K562 (cell line): ENCODE measurements around the gene TTC16. TPM values are rescaled to one million over a fixed set of nuclear protein-coding genes. Genes with fewer than 3 reads are reported as not detected.

Experiments
- BCL6 ChIP-seq: fragments of 250-450 bp; sonication (Bioruptor Pico); IDR thresholded peaks from 2 replicates; pipeline ENCODE4 v1.4.0; 2020
- ETS2 ChIP-seq: IDR thresholded peaks from 2 replicates; pipeline ENCODE4 v1.6.1; 2016; ENCODE audit warnings: borderline replicate concordance, missing genetic modification characterization, mild to moderate bottlenecking, moderate library complexity, missing compliant biosample characterization; ENCODE audit not compliant: poor library complexity, severe bottlenecking
- FOXA3 ChIP-seq, 2 experiments: fragments of 450-650 bp in 1 of 2; sonication (generic) in 1 of 2; formaldehyde crosslinking; IDR thresholded peaks in 1 of 2; conservative IDR thresholded peaks in 1 of 2; 2 replicates each; pipeline versions ENCODE4 v1.4.0 to v1.8.0; 2020 to 2022; ENCODE audit warnings: mild to moderate bottlenecking in 2 of 2, missing genetic modification reagents in 1 of 2
- GTF2E2 ChIP-seq: fragments of 200-800 bp; sonication (Bioruptor generic); IDR thresholded peaks from 2 replicates; pipeline ENCODE4 v1.6.1; 2016; ENCODE audit warnings: missing genetic modification characterization, missing compliant biosample characterization
- NFE2L1 ChIP-seq: fragments of 450-650 bp; IDR thresholded peaks from 2 replicates; pipeline ENCODE4 v1.6.1; 2016; ENCODE audit warnings: missing genetic modification characterization, low read depth, mild to moderate bottlenecking, missing compliant biosample characterization, moderate library complexity, borderline replicate concordance
- NUFIP1 ChIP-seq: fragments of 450-650 bp; IDR thresholded peaks from 2 replicates; pipeline ENCODE4 v1.6.1; 2018; ENCODE audit not compliant: partially characterized antibody
- OTX1 ChIP-seq: fragments of 450-650 bp; formaldehyde crosslinking; IDR thresholded peaks from 2 replicates; pipeline ENCODE4 v1.4.0; 2022; ENCODE audit warnings: mild to moderate bottlenecking
- PHF8 ChIP-seq: fragments of 200-600 bp; sonication (generic); IDR thresholded peaks from 2 replicates; pipeline ENCODE4 v1.6.1; 2012; ENCODE audit warnings: mixed run types, mild to moderate bottlenecking, inconsistent platforms, low read length, moderate library complexity, borderline replicate concordance
- POU5F1 ChIP-seq: fragments of 150-350 bp; IDR thresholded peaks from 2 replicates; pipeline ENCODE4 v1.6.1; 2014; ENCODE audit warnings: borderline replicate concordance, low read length, low read depth, mild to moderate bottlenecking; ENCODE audit not compliant: partially characterized antibody
- SIN3B ChIP-seq: fragments of 450-650 bp; IDR thresholded peaks from 2 replicates; pipeline ENCODE4 v1.6.1; 2017; ENCODE audit warnings: low read depth, mild to moderate bottlenecking, moderate library complexity
- ZNF282 ChIP-seq: sonication (generic); formaldehyde crosslinking; IDR thresholded peaks from 2 replicates; pipeline ENCODE4 v1.8.1; 2023; ENCODE audit warnings: missing genetic modification reagents
- ZNF586 ChIP-seq: fragments of 450-650 bp; formaldehyde crosslinking; conservative IDR thresholded peaks from 2 replicates; pipeline ENCODE4 v1.4.0; 2020; ENCODE audit warnings: mild to moderate bottlenecking, moderate library complexity
- ZNF644 ChIP-seq: fragments of 200-800 bp; sonication (Bioruptor generic); IDR thresholded peaks from 2 replicates; pipeline ENCODE4 v1.6.1; 2016; ENCODE audit warnings: low read depth, missing genetic modification characterization, missing compliant biosample characterization
- polyA plus RNA-seq, 8 experiments: library from polyadenylated mRNA; depleted of rRNA in 4 of 8; stranded (reverse) in 5 of 8; unstranded in 3 of 8; fragments of >200 nt; fragmentation: Nextera tagmentation in 2 of 8; fragmentation: Illumina TruSeq in 1 of 8; extraction: Ambion mirVana in 2 of 8; extraction: Trizol in 1 of 8; gene quantifications; 2 replicates each; pipeline versions ENCODE4 v1.2.1 to v1.2.3, GENCODE V29; 2011 to 2014; ENCODE audit warnings: inconsistent platforms in 1 of 8, missing spikeins in 1 of 8
- total RNA-seq, 7 experiments: library from RNA; depleted of rRNA in 6 of 7; stranded (reverse); fragments of >200 nt in 6 of 7; fragmentation: Illumina TruSeq in 2 of 7; extraction: Trizol in 2 of 7; gene quantifications; 2 replicates each; pipeline versions ENCODE4 v1.2.1 to v1.2.3, GENCODE V29; 2011 to 2021; ENCODE audit warnings: low replicate concordance in 1 of 7
- TF ChIP-seq, protein P1 (sequence below): fragments of 450-650 bp; IDR thresholded peaks from 2 replicates; pipeline ENCODE4 v1.6.1; 2014; ENCODE audit warnings: low read depth, mild to moderate bottlenecking, moderate library complexity, borderline replicate concordance
- TF ChIP-seq, protein P2 (sequence below): fragments of 450-650 bp; IDR thresholded peaks from one replicate; pipeline ENCODE4 v1.6.1; 2018; ENCODE audit warnings: mild to moderate bottlenecking, moderate library complexity; ENCODE audit not compliant: partially characterized antibody
- TF ChIP-seq, protein P3 (sequence below): fragments of 450-650 bp; IDR thresholded peaks from 2 replicates; pipeline ENCODE4 v1.6.1; 2017; ENCODE audit warnings: antibody characterized with exemption, mild to moderate bottlenecking

TTC16 gene
- total and polyA plus RNA-seq, 9 of the 15 experiments (the other 6 are each of a cell fraction or from before 2014, with no cell fraction given): 0.11 TPM; not detected in 8

DNA sequence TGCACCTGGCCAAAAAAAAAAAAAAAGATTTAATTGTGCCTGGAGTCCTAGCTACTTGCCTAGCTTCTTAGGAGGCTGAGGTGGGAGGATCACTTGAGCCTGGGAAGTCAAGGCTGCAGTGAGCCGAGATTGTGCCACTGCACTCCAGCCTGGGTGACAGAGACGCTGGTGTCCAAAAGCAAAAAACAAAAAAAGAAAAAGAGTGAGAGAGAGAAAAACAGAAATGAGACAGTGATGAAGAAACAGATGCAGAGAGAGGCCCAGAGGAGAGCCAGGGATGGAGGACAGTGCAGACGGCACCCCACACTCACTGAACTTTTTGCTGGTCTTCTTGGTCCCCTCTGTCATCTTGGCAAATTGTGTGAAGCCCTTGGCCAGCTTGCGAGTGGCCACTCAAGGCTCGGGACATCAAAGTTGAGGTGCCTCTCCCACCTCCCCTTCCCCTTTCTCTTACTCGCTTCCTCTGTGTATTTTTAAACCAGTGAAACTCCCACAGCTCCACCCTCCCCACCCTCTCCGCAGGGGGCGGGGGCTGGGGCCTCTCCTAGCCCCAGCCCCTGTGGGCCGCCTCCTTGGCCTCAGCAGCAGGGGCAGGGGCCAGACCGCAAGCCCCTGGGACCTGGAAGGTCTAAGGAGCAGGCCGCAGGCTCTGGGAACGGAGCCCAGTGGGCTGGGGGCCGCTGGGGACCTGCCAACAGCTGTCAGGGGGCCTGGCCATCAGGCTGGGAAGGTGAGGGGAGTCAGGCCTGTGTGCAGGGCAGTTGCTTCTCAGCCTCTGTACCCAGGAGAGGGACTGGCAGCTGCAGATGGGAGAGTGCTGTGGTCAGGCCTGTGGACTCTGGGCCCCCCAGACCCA, 62.6 kb downstream of the TTC16 start, which contains the start of gene SH2D3C (continued):
- TF ChIP-seq SIN3B: no peak
- TF ChIP-seq, protein P1, sequence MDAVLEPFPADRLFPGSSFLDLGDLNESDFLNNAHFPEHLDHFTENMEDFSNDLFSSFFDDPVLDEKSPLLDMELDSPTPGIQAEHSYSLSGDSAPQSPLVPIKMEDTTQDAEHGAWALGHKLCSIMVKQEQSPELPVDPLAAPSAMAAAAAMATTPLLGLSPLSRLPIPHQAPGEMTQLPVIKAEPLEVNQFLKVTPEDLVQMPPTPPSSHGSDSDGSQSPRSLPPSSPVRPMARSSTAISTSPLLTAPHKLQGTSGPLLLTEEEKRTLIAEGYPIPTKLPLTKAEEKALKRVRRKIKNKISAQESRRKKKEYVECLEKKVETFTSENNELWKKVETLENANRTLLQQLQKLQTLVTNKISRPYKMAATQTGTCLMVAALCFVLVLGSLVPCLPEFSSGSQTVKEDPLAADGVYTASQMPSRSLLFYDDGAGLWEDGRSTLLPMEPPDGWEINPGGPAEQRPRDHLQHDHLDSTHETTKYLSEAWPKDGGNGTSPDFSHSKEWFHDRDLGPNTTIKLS: no peak
- TF ChIP-seq BCL6: no peak
- TF ChIP-seq ZNF644: no peak
- TF ChIP-seq POU5F1: no peak
- no peak for TF ChIP-seq FOXA3 (CRISPR knock-in tag; conservative IDR thresholded peaks at IDR 0.05 in 1 of 2, IDR thresholded peaks at IDR 0.05 in 1 of 2)
- no peak for TF ChIP-seq ETS2 (tag)
- TF ChIP-seq GTF2E2: no peak
- no peak for TF ChIP-seq NFE2L1 (tag)
- no peak for TF ChIP-seq NUFIP1
- TF ChIP-seq ZNF282 (CRISPR knock-in tag): no peak
- no peak for TF ChIP-seq ZNF586 (CRISPR knock-in tag)
- TF ChIP-seq PHF8: 0 out of 2 replicates have a peak, but pooled peaks have one; percentile 23
- no peak for TF ChIP-seq OTX1 (CRISPR knock-in tag)
- TF ChIP-seq, protein P2, sequence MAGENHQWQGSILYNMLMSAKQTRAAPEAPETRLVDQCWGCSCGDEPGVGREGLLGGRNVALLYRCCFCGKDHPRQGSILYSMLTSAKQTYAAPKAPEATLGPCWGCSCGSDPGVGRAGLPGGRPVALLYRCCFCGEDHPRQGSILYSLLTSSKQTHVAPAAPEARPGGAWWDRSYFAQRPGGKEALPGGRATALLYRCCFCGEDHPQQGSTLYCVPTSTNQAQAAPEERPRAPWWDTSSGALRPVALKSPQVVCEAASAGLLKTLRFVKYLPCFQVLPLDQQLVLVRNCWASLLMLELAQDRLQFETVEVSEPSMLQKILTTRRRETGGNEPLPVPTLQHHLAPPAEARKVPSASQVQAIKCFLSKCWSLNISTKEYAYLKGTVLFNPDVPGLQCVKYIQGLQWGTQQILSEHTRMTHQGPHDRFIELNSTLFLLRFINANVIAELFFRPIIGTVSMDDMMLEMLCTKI: no peak
- TF ChIP-seq, protein P3, sequence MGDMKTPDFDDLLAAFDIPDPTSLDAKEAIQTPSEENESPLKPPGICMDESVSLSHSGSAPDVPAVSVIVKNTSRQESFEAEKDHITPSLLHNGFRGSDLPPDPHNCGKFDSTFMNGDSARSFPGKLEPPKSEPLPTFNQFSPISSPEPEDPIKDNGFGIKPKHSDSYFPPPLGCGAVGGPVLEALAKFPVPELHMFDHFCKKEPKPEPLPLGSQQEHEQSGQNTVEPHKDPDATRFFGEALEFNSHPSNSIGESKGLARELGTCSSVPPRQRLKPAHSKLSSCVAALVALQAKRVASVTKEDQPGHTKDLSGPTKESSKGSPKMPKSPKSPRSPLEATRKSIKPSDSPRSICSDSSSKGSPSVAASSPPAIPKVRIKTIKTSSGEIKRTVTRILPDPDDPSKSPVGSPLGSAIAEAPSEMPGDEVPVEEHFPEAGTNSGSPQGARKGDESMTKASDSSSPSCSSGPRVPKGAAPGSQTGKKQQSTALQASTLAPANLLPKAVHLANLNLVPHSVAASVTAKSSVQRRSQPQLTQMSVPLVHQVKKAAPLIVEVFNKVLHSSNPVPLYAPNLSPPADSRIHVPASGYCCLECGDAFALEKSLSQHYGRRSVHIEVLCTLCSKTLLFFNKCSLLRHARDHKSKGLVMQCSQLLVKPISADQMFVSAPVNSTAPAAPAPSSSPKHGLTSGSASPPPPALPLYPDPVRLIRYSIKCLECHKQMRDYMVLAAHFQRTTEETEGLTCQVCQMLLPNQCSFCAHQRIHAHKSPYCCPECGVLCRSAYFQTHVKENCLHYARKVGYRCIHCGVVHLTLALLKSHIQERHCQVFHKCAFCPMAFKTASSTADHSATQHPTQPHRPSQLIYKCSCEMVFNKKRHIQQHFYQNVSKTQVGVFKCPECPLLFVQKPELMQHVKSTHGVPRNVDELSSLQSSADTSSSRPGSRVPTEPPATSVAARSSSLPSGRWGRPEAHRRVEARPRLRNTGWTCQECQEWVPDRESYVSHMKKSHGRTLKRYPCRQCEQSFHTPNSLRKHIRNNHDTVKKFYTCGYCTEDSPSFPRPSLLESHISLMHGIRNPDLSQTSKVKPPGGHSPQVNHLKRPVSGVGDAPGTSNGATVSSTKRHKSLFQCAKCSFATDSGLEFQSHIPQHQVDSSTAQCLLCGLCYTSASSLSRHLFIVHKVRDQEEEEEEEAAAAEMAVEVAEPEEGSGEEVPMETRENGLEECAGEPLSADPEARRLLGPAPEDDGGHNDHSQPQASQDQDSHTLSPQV: no peak
